HEK293 (cell line): Measurements from ENCODE around the gene PROSER3.

Source experiments
- BCL6B ChIP-seq: fragments of 450-650 bp; formaldehyde crosslinking; IDR thresholded peaks from 2 replicates; pipeline ENCODE4 v1.5.1; 2017; ENCODE audit warnings: missing biosample characterization, missing genetic modification characterization
- KLF16 ChIP-seq: fragments of 450-650 bp; formaldehyde crosslinking; IDR thresholded peaks from 2 replicates; pipeline ENCODE4 v1.5.1; 2017; ENCODE audit warnings: missing biosample characterization, missing genetic modification characterization
- PATZ1 ChIP-seq: fragments of 450-650 bp; formaldehyde crosslinking; IDR thresholded peaks from 2 replicates; pipeline ENCODE4 v1.5.1; 2016; ENCODE audit warnings: missing biosample characterization, missing genetic modification characterization
- SETDB1 ChIP-seq: IDR thresholded peaks from one replicate; pipeline ENCODE4 v1.6.1; 2017; ENCODE audit warnings: mild to moderate bottlenecking, low read length, moderate library complexity, mixed read lengths; ENCODE audit not compliant: insufficient read length
- ZBTB1 ChIP-seq: fragments of 450-650 bp; formaldehyde crosslinking; IDR thresholded peaks from 2 replicates; pipeline ENCODE4 v1.5.1; 2016; ENCODE audit warnings: missing biosample characterization, missing genetic modification characterization
- ZBTB44 ChIP-seq: fragments of 450-650 bp; IDR thresholded peaks from 2 replicates; pipeline ENCODE4 v1.5.1; 2018; ENCODE audit warnings: missing biosample characterization, mild to moderate bottlenecking, missing genetic modification characterization
- ZBTB7A ChIP-seq: fragments of 450-650 bp; formaldehyde crosslinking; IDR thresholded peaks from 2 replicates; pipeline ENCODE4 v1.5.1; 2016; ENCODE audit warnings: low read depth, missing biosample characterization, missing genetic modification characterization
- ZFHX2 ChIP-seq: fragments of 450-650 bp; formaldehyde crosslinking; conservative IDR thresholded peaks from 2 replicates; pipeline ENCODE4 v1.5.1; 2016; ENCODE audit warnings: missing biosample characterization, missing genetic modification characterization
- ZIC2 ChIP-seq: fragments of 450-650 bp; formaldehyde crosslinking; IDR thresholded peaks from 2 replicates; pipeline ENCODE4 v1.5.1; 2016; ENCODE audit warnings: missing biosample characterization, missing genetic modification characterization
- ZNF138 ChIP-seq: fragments of 450-650 bp; formaldehyde crosslinking; IDR thresholded peaks from 2 replicates; pipeline ENCODE4 v1.5.1; 2016; ENCODE audit warnings: missing biosample characterization, missing genetic modification characterization, borderline replicate concordance
- ZNF148 ChIP-seq: fragments of 450-650 bp; formaldehyde crosslinking; IDR thresholded peaks from 2 replicates; pipeline ENCODE4 v1.5.0; 2017; ENCODE audit warnings: missing biosample characterization, missing genetic modification characterization, borderline replicate concordance
- ZNF157 ChIP-seq: fragments of 450-650 bp; formaldehyde crosslinking; IDR thresholded peaks from 2 replicates; pipeline ENCODE4 v1.5.1; 2016; ENCODE audit warnings: missing biosample characterization, missing genetic modification characterization
- ZNF18 ChIP-seq: fragments of 450-650 bp; formaldehyde crosslinking; IDR thresholded peaks from 2 replicates; pipeline ENCODE4 v1.5.1; 2016; ENCODE audit warnings: missing biosample characterization, missing genetic modification characterization
- ZNF2 ChIP-seq: fragments of 450-650 bp; formaldehyde crosslinking; IDR thresholded peaks from 2 replicates; pipeline ENCODE4 v1.5.1; 2016; ENCODE audit warnings: missing biosample characterization, missing genetic modification characterization
- ZNF221 ChIP-seq: fragments of 450-650 bp; formaldehyde crosslinking; IDR thresholded peaks from 2 replicates; pipeline ENCODE4 v1.5.1; 2017; ENCODE audit warnings: missing biosample characterization, missing genetic modification characterization, borderline replicate concordance
- ZNF280D ChIP-seq: fragments of 450-650 bp; formaldehyde crosslinking; IDR thresholded peaks from 2 replicates; pipeline ENCODE4 v1.5.1; 2016; ENCODE audit warnings: missing biosample characterization, missing genetic modification characterization
- ZNF292 ChIP-seq: fragments of 450-650 bp; formaldehyde crosslinking; IDR thresholded peaks from 2 replicates; pipeline ENCODE4 v1.5.1; 2016; ENCODE audit warnings: low read depth, missing biosample characterization, missing genetic modification characterization, borderline replicate concordance
- ZNF394 ChIP-seq: fragments of 450-650 bp; formaldehyde crosslinking; IDR thresholded peaks from 2 replicates; pipeline ENCODE4 v1.5.1; 2016; ENCODE audit warnings: missing biosample characterization, missing genetic modification characterization, mild to moderate bottlenecking, moderate library complexity, borderline replicate concordance
- ZNF48 ChIP-seq: fragments of 450-650 bp; formaldehyde crosslinking; IDR thresholded peaks from 2 replicates; pipeline ENCODE4 v1.5.1; 2016; ENCODE audit warnings: missing biosample characterization, missing genetic modification characterization
- ZNF660 ChIP-seq: fragments of 450-650 bp; IDR thresholded peaks from 2 replicates; pipeline ENCODE4 v1.5.1; 2018; ENCODE audit warnings: missing biosample characterization, mild to moderate bottlenecking, missing genetic modification characterization
- ZNF664 ChIP-seq: fragments of 450-650 bp; formaldehyde crosslinking; IDR thresholded peaks from 2 replicates; pipeline ENCODE4 v1.5.1; 2016; ENCODE audit warnings: missing biosample characterization, missing genetic modification characterization
- ZNF677 ChIP-seq: fragments of 450-650 bp; IDR thresholded peaks from 2 replicates; pipeline ENCODE4 v1.5.0; 2018; ENCODE audit warnings: missing biosample characterization, mild to moderate bottlenecking, missing genetic modification characterization, moderate library complexity
- ZNF704 ChIP-seq: fragments of 450-650 bp; formaldehyde crosslinking; IDR thresholded peaks from 2 replicates; pipeline ENCODE4 v1.5.1; 2016; ENCODE audit warnings: missing biosample characterization, missing genetic modification characterization
- ZNF776 ChIP-seq: fragments of 450-650 bp; formaldehyde crosslinking; IDR thresholded peaks from 2 replicates; pipeline ENCODE4 v1.5.0; 2017; ENCODE audit warnings: missing biosample characterization, missing genetic modification characterization, borderline replicate concordance
- ZSCAN30 ChIP-seq: fragments of 450-650 bp; IDR thresholded peaks from 2 replicates; pipeline ENCODE4 v1.5.1; 2018; ENCODE audit warnings: missing biosample characterization, mild to moderate bottlenecking, missing genetic modification characterization, moderate library complexity

PROSER3 gene

GRCh38 chr19:35757231-35757748, 686 bp upstream of the PROSER3 start (continued):
- TF ChIP-seq ZNF2, result peak; percentile 66
- TF ChIP-seq ZFHX2 (tag by site-specific recombination), result no peak
- peak; percentile 72 for TF ChIP-seq KLF16
- TF ChIP-seq ZNF221 (tag by site-specific recombination), result no peak
- TF ChIP-seq ZBTB1 (tag by site-specific recombination), result no peak
- peak; percentile 97 for TF ChIP-seq ZSCAN30 (tag by site-specific recombination)
- TF ChIP-seq ZNF677 (tag by site-specific recombination), result no peak
- no peak for TF ChIP-seq ZNF704 (tag by site-specific recombination)
- no peak for TF ChIP-seq ZNF148 (tag by site-specific recombination)
- TF ChIP-seq PATZ1, result peak; percentile 100
- peak; percentile 100 for TF ChIP-seq ZNF660
- TF ChIP-seq ZNF48 (tag by site-specific recombination), result no peak
- no peak for TF ChIP-seq BCL6B (tag by site-specific recombination)
- TF ChIP-seq ZNF138 (tag by site-specific recombination), result no peak
- TF ChIP-seq ZNF157, result no peak
- peak; percentile 92 for TF ChIP-seq ZBTB44
- no peak for TF ChIP-seq ZNF664 (tag by site-specific recombination)
- TF ChIP-seq ZNF18, result no peak
- no peak for TF ChIP-seq SETDB1
- TF ChIP-seq ZNF292 (tag by site-specific recombination), result no peak
- TF ChIP-seq ZNF394 (tag by site-specific recombination), result peak; percentile 68; the same call in 1 of the 2 replicates
- TF ChIP-seq ZIC2, result peak; percentile 90
- TF ChIP-seq ZNF280D (tag by site-specific recombination), result peak; percentile 75
- no peak for TF ChIP-seq ZNF776 (tag by site-specific recombination)
- no peak for TF ChIP-seq ZBTB7A (tag by site-specific recombination)
